HepG2 (cell line): Measurements from ENCODE around the gene PIGC. TPM values are rescaled to one million over a fixed set of nuclear protein-coding genes. Genes with fewer than 3 reads are reported as not detected.

Experiments
- AGO2 ChIP-seq: fragments of 200-400 bp; formaldehyde crosslinking; optimal IDR thresholded peaks from 2 replicates; pipeline ENCODE3; 2017; ENCODE audit warnings: mild to moderate bottlenecking, low read depth, low read length, moderate library complexity
- CHCHD3 ChIP-seq: sonication (generic); formaldehyde crosslinking; IDR thresholded peaks from 2 replicates; pipeline ENCODE4 v1.8.0; 2022; ENCODE audit warnings: mild to moderate bottlenecking, missing genetic modification reagents, moderate library complexity
- ERF ChIP-seq: IDR thresholded peaks from 2 replicates; pipeline ENCODE4 v1.6.1; 2018; ENCODE audit warnings: missing biosample characterization, missing genetic modification reagents
- HDAC1 ChIP-seq: sonication (generic); formaldehyde crosslinking; IDR thresholded peaks from 2 replicates; pipeline ENCODE4 v1.5.1; 2020; ENCODE audit warnings: mild to moderate bottlenecking, missing genetic modification reagents
- HOXA7 ChIP-seq: sonication (generic); formaldehyde crosslinking; IDR thresholded peaks from 2 replicates; pipeline ENCODE4 v1.8.1; 2022; ENCODE audit warnings: mild to moderate bottlenecking, missing genetic modification reagents, moderate library complexity
- NFE2L1 ChIP-seq: sonication (generic); formaldehyde crosslinking; IDR thresholded peaks from 2 replicates; pipeline ENCODE4 v1.4.0; 2020; ENCODE audit warnings: missing genetic modification reagents, mild to moderate bottlenecking, borderline replicate concordance
- NFE2L2 ChIP-seq: fragments of 150-350 bp; IDR thresholded peaks from 2 replicates; pipeline ENCODE4 v1.6.1; 2014; ENCODE audit warnings: low read length
- NR2C2 ChIP-seq: sonication (generic); formaldehyde crosslinking; IDR thresholded peaks from 2 replicates; pipeline ENCODE4 v1.4.0; 2020; ENCODE audit warnings: missing genetic modification reagents, mild to moderate bottlenecking, moderate library complexity, borderline replicate concordance
- PITX1 ChIP-seq: sonication (generic); formaldehyde crosslinking; IDR thresholded peaks from 2 replicates; pipeline ENCODE4 v1.5.1; 2020; ENCODE audit warnings: mild to moderate bottlenecking, missing genetic modification reagents
- SAFB2 ChIP-seq: sonication (generic); formaldehyde crosslinking; IDR thresholded peaks from 2 replicates; pipeline ENCODE4 v1.5.1; 2020; ENCODE audit warnings: missing genetic modification reagents, low read depth, mild to moderate bottlenecking, borderline replicate concordance
- SKI ChIP-seq: fragments of 450-650 bp; IDR thresholded peaks from one replicate; pipeline ENCODE4 v1.6.1; 2018; ENCODE audit warnings: mild to moderate bottlenecking; ENCODE audit not compliant: partially characterized antibody
- TBX3 ChIP-seq: fragments of 450-650 bp; IDR thresholded peaks from 2 replicates; pipeline ENCODE4 v1.6.1; 2017; ENCODE audit warnings: antibody characterized with exemption, mild to moderate bottlenecking, inconsistent platforms, borderline replicate concordance
- TCF12 ChIP-seq, 2 experiments: fragments of 450-650 bp in 1 of 2; sonication (generic) in 1 of 2; formaldehyde crosslinking in 1 of 2; IDR thresholded peaks; 2 replicates each; pipeline versions ENCODE4 v1.6.1 to v1.8.0; 2017 to 2022; ENCODE audit warnings: antibody characterized with exemption in 1 of 2, mild to moderate bottlenecking in 1 of 2, missing genetic modification reagents in 1 of 2, moderate library complexity in 1 of 2
- ZBTB25 ChIP-seq: IDR thresholded peaks from 2 replicates; pipeline ENCODE4 v1.6.1; 2018; ENCODE audit warnings: missing genetic modification reagents
- ZBTB26 ChIP-seq: IDR thresholded peaks from 2 replicates; pipeline ENCODE4 v1.6.1; 2016; ENCODE audit warnings: missing compliant biosample characterization, missing genetic modification reagents, borderline replicate concordance
- ZBTB42 ChIP-seq: sonication (generic); formaldehyde crosslinking; IDR thresholded peaks from 2 replicates; pipeline ENCODE4 v1.5.0; 2020; ENCODE audit warnings: mild to moderate bottlenecking, missing genetic modification reagents
- ZGPAT ChIP-seq: IDR thresholded peaks from 2 replicates; pipeline ENCODE4 v1.6.1; 2016; ENCODE audit warnings: mild to moderate bottlenecking
- ZKSCAN1 ChIP-seq: fragments of 150-350 bp; IDR thresholded peaks from 2 replicates; pipeline ENCODE4 v1.6.1; 2014; ENCODE audit warnings: low read length
- ZNF296 ChIP-seq: sonication (generic); formaldehyde crosslinking; conservative IDR thresholded peaks from 2 replicates; pipeline ENCODE4 v1.5.0; 2020; ENCODE audit warnings: mild to moderate bottlenecking, missing genetic modification reagents
- ZNF329 ChIP-seq: sonication (generic); formaldehyde crosslinking; IDR thresholded peaks from 2 replicates; pipeline ENCODE4 v1.9.0; 2021; ENCODE audit warnings: low read depth, mild to moderate bottlenecking, missing genetic modification reagents
- ZNF354B ChIP-seq: sonication (generic); formaldehyde crosslinking; IDR thresholded peaks from 2 replicates; pipeline ENCODE4 v1.8.0; 2022; ENCODE audit warnings: mild to moderate bottlenecking, missing genetic modification reagents
- ZNF513 ChIP-seq: sonication (generic); formaldehyde crosslinking; conservative IDR thresholded peaks from 2 replicates; pipeline ENCODE4 v1.5.0; 2020; ENCODE audit warnings: missing genetic modification reagents
- ZNF670 ChIP-seq: sonication (generic); formaldehyde crosslinking; IDR thresholded peaks from 2 replicates; pipeline ENCODE4 v1.8.0; 2022; ENCODE audit warnings: mild to moderate bottlenecking, missing genetic modification reagents, borderline replicate concordance
- ZNF720 ChIP-seq: sonication (generic); formaldehyde crosslinking; IDR thresholded peaks from 2 replicates; pipeline ENCODE4 v1.4.0; 2020; ENCODE audit warnings: missing genetic modification reagents
- ZNF780A ChIP-seq: sonication (generic); formaldehyde crosslinking; IDR thresholded peaks from 2 replicates; pipeline ENCODE4 v1.8.0; 2022; ENCODE audit warnings: mild to moderate bottlenecking, missing genetic modification reagents, moderate library complexity
- polyA plus RNA-seq, 8 experiments: library from polyadenylated mRNA; depleted of rRNA in 3 of 8; stranded (reverse) in 7 of 8; unstranded in 1 of 8; fragments of >200 nt; fragmentation: Illumina TruSeq in 4 of 8; extraction: Trizol in 4 of 8; gene quantifications; 2 replicates each; pipeline versions ENCODE4 v1.2.1 to v1.2.3, GENCODE V29; 2011 to 2016; ENCODE audit warnings: low read depth in 4 of 8, missing spikeins in 1 of 8, mixed read lengths in 1 of 8; ENCODE audit not compliant: insufficient read depth in 1 of 8
- total RNA-seq, 5 experiments: library from RNA; depleted of rRNA; stranded (reverse); fragments of >200 nt; fragmentation: Illumina TruSeq; extraction: Trizol; gene quantifications; 2 replicates each; pipeline ENCODE4 v1.2.3, GENCODE V29; 2016; ENCODE audit warnings: low read depth in 1 of 5

PIGC gene
- total and polyA plus RNA-seq, 2 of the 13 experiments (the other 11 are each of a cell fraction or from before 2014, with no cell fraction given) = 26.7 to 29.5 TPM

GRCh38 chr1:172443666-172444453 lies at the start of gene PIGC (continued):
- TF ChIP-seq ZNF513 (no peak), HDAC1 (CRISPR knock-in tag) (peak; percentile 84), ZGPAT (CRISPR knock-in tag) (peak; percentile 83), ZNF354B (no peak), ZNF329 (CRISPR knock-in tag) (0 out of 2 replicates have a peak, but pooled peaks have one; percentile 44), ZBTB42 (CRISPR knock-in tag) (no peak; the same call in 1 of the 2 replicates), TCF12 (IDR thresholded peaks at IDR 0.05) (no peak), TCF12 (CRISPR knock-in tag; IDR thresholded peaks at IDR 0.05) (no peak), ZBTB26 (peak; percentile 21; the same call in 1 of the 2 replicates), HOXA7 (no peak), ZNF720 (CRISPR knock-in tag) (no peak), ZBTB25 (CRISPR knock-in tag) (no peak), NFE2L2 (no peak), AGO2 (peak; percentile 32), NR2C2 (CRISPR knock-in tag) (peak; percentile 98), SKI (no peak), ERF (CRISPR knock-in tag) (peak; percentile 64; the same call in 1 of the 2 replicates), NFE2L1 (CRISPR knock-in tag) (0 out of 2 replicates have a peak, but pooled peaks have one; percentile 38), SAFB2 (CRISPR knock-in tag) (peak; percentile 87; the same call in 1 of the 2 replicates), ZKSCAN1 (no peak), TBX3 (no peak), ZNF296 (CRISPR knock-in tag) (no peak), ZNF780A (CRISPR knock-in tag) (no peak), ZNF670 (CRISPR knock-in tag) (peak; percentile 68; the same call in 1 of the 2 replicates), CHCHD3 (CRISPR knock-in tag) (no peak), PITX1 (peak; percentile 71; the same call in 1 of the 2 replicates)
